DMS53 treated with DMSO at 0.1 percent for 48 hours (cell line): ENCODE data around the gene SHISA8.

Source experiments
- DNase-seq: peaks from one replicate; lab custom pipeline; 2025; ENCODE audit not compliant: unreplicated experiment; lab: John Stamatoyannopoulos, UW

Gene SHISA8

DNA sequence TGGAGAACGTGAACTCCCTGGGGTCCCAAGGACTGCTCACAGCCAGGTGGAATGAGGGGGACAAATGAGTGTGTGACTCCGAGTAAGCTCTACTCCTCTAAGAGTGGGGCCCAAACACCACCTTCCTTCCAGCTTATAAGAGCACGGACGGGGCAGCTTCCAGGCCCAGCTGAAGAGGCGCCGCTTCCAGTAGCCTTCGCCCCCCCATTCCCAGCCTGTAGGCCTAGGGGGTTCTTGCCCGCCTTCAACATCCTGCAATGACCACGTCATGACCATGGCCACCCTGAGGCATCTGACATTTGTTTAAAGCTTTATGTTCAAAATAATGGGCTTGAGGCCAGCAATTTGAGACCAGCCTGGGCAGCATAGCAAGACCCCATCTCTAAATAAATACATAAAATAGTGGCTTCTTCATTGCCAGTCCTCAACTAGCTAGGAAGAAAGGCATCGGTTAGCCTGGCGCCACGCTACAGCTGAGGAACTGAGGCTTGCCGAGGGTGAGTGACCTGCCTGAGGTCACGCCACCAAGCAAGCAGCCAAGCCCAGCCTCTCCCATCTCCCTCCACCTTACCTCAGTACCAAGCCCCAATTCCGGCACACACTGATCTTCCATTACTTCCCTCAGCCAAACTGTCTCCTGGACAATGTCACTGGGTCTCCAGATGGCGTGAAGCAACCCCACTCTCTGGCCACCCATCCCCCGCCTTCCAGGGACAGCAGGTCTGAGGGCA is 19.6 kb upstream of the SHISA8 start:
- DNase-seq = no peak

DNA sequence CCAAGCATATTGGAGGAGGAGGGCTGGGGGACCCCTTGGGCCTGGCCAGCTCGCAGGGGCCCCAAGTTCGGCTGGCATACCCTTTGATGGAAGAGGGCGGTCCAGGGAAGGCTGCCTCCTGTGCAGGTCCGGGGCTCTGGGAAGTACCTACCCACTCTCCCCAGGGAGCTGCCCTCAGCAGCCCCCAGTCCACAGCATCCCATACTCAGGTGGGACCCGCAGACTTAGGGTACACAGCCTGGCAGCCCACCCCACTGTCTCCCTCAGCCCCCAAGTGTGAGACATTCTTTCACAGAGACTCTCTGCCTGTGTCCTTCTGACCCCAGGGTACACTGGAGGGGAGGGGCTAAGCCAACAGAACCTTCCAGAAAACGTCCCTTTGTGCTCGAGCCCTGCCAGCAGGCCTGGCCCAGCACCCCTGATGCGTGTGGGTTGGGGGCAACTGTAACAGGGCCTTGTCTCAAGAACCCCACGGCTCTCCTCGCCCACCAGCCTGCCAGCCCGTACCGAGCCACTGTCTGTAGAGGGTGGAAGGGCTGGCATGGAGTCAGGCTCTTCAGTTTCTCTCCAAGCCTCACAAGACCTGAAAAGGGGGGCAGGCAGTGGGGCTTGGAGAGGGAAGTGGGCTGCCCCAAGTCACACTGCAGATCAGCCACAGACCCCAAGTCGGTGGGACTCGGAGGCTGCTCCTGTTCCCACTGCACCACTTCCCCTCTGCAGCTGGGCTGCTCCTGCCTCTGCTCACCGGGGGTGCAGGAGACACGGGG is 18.7 kb upstream of the SHISA8 start:
- DNase-seq = no peak

DNA sequence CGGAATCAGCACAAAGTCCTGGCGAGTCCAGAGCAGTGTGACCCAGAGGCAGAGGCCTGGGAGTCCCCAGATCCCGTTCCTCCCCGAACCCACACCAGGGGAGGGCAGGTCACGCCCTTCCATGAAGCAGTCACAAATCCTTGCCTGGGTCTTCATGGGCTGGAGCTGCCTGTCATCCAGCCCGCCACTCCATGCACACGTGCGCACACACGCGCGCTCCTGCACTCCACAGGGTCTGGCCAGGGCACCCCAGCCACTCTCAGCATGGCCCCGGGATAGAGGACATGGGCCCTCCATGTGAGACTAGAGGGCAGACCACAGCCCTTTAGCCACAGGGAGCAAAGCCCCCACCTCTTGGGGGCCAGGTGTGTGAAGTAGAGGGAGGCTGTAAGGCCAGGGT is 17.5 kb upstream of the SHISA8 start:
- DNase-seq = no peak

DNA sequence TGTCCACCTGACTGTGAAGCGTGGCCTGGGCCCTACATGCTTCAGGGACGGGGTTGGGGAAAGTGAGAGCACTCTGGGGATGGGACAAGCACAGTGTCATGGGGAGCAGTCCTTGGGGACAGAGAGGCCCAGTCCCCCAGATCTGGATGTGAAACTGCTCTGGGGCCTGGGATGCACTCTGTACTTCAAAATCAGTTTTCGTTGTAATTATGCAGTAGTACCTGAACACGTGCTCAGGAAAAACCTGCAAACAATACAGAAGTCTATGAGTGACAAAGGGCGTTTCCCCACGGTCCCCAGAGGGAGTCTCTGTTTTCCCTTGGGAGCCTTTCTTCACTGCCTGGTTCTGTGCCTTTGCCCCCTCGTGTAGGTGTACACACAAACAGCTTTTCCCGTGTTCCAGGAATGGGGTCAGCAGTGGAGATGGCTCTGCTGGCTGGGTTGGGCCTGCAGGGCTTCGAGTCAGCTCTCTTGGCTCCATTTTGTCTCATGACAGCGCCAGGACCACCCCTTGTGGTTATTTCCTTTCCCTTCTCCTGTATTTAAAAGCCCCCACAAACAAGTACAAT is 16.9 kb upstream of the SHISA8 start:
- DNase-seq = no peak

DNA sequence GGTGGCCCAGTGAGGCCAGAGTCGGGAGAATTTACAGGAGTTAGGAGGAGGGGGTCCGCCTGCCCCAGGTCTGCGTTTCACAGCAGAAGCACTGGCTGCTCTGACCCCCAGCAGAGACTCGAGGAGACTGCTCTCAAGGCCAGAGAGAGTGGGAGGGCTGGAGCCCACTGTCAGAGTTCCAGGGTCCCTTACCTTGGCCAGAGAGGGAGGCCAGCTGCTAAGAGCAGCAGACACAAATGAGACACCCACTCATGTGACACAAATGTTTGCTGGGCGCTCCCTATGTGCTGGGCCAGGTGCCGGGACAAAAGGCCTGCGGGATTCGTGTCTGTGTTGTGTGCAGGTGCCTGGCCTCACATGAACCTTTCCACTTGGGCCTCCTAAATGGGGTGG is 14.5 kb upstream of the SHISA8 start:
- DNase-seq = peak; percentile 23

DNA sequence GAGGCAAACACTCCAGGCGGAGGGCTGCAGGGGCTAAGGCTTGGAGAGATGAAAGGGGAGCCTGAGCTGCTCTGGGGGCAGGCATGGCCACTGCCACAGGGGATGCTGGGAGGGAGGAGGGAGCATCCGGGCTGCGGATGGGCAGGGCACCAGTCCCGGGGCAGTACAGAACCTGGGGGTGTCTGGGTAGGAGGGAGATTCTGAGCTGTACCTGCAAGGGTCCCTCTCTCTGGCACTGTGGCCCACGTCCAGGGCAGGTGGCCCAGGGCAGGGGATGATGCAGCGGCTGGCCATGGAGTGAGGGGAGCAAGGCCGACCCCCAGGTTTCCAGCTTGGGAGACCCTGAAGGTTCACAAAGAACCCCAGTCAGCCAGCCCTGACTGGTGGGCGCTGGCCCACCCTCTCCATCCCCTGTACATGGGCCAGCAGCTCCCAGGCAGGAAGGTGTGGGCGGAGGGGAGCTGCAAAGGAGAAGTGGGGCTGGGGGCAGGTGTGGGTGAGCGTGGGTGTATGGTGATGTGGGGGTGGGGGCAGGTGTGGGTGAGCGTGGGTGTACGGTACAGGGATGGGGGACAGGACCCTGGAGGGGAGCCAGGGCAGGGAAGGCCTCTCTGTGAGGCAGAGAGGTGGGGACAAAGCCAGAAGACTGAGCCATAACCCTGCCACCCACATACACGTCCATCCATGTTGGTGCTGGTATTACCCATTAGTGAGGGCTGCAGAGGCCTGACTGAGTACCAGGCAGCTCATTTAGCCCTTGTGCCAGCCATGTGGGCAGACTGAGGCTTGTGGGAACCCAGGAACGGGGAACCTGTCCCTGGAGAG is 13.9 kb upstream of the SHISA8 start:
- DNase-seq = no peak

DNA sequence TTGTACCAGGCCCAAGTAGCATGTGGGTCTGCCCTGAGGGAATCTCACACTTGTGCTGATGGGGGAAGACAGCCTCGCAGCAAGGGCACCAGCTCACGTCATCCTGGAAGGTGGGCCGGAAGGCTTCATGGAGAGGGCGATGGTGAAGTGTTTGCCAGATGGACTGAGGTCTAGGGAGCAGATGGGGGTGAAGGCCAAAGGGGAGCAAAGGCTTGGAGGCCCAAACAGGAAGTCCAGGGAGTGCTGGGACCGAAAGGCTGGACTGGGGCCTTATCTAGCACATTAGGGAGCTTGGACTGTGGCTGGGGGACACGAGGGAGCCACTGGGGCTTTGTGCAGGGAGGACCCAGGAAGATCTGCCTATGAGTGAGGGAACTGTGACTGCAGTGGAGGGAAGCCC is 12.9 kb upstream of the SHISA8 start:
- DNase-seq = no peak

DNA sequence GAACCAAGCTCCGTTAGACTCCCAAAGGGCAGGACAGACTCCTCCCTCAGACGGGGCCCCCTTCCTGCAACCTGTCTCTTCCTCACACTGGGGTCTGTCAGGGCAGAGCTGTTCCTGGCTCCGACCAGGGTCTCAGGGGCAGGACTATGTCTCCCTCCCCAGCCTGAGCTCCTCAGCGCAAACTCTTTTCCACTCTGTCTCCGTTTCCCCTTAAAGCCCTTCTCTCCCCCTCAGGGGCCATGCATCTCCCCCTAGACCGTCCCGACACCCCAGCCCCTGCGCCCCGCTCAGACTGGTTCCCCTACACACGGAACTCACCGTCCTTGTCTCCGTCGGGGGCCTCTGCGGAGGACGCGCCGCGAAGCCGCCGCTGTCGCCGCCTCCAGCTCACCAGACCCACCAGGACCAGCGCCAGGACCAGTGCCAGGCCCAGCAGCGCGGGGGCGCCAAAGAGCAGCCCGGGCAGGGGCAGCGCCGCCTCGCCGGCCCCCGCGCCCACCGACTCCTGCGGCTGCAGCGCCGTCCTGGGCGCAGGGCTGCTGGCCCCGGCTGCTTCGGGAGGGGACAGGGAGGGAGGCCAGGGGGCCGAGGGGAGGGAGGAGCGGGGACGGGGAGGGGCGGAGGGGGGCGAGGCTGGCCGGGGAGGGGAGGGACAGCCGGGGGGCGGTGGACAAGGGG is 11.0 kb upstream of the SHISA8 start:
- DNase-seq = peak; percentile 14

DNA sequence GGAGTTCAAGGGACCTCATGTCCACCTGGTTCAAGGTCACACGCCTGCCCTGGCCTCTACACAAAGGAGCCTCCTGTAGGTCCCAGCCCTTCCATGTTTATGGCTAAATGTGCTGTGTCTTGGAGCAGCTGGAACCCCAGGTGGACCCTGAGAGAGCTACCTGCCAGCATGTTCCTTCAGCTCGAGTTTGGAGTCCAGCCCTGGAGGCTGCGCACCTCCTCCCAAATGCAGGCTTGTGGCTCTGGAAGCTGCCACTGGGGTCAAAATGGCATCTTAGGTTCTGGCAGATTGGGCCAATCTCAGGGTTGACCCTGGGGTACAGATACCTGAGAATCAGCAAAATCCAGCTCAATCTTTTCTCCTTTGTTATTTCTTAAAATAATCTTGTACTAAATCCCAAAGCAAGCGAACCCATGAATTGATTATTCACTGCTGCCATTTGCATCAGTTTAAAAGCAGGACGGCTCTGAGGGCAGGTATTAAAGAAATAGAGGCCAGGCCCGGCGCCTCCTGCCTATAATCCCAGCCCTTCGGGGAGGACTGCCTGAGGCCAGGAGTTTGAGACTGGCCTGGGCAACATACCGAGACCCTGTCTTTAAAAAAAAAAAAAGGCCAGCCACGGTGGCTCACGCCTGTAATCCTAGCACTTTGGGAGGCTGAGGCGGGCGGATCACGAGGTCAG is 8.9 kb upstream of the SHISA8 start:
- DNase-seq = no peak

DNA sequence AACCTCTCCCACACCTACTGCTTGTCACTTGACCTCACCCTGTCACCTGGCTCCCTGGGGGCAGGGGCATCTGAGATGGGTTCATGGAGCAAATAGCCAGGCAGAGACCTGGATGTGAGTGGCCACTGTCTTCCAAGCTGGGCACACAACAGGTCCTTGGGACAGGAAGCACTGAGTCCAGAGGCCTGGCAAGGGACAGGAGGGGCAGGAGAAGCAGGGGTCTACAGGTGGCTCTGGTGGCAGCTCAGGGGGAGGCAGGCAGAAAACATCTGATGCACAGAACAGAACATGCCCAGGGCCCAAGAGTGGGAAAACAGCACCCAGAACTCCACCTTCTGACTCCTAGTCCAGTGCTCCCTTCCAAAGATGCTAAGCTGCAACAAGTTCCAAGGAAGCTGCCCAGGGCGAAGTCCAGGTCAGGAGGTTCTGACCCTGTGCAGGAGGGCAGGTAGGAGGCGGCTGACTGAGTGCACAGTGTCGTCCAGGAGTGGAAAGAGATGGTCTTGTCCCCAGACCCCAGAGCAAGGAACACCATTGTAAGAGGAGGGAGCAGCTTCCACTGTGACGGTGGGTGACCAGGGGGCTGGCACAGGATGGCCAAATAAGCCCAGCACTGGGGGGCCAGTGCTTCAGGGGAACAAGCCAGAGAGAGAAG is 8.2 kb upstream of the SHISA8 start:
- DNase-seq = no peak

DNA sequence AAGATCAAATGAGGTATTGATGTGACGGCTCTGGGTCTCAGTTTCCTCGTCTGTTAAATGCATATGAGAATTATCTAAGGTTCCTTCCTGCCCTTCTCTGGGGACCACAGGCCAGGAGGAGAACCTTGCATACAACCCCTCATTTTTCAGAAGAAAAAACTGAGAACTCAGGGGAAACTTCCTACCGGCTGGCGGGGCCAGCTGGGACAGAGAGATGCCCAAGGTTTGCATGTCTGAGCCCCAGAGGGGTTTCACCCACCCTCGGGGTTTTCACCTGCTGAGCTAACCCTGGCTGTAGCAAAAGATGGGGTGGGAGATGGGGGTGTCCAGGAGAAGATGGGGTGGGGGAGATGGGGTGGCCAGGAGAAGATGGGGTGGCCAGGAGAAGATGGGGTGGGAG is 7.5 kb upstream of the SHISA8 start:
- no peak for DNase-seq

DNA sequence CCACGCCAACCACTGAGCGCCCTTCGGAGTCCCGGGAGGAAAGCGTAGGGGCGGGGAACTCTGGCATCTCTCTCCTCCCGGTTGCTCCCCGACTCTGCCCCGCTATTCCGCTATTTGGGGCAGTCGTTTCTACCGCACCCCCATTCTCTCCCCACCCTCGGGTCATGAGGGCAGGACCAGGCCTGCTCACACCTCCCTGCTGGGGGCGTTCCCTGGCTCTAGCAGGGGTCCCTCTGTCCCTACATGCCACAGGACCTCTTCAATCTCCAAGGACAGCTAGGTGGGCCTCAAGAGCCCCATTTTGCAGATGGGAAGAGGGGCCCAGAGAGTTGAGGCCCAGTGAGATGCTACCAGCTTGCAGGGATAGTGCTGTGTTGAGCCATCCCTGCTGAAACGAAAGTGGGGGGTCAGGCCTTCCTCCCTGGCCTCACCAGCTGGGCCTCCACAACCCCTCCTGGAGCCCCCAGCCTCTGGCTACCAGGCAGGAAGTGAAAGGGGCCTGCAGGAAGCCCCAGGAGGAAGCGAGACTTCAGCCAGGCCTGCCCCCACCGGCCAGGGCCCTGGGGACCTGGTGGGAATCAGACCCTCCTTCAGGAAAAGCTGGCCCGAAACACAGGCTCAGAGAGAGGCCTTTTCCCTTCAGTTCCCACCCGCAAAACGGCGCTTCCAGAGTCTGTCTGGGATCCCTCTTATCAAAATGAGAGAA is 5.5 kb upstream of the SHISA8 start:
- no peak for DNase-seq

DNA sequence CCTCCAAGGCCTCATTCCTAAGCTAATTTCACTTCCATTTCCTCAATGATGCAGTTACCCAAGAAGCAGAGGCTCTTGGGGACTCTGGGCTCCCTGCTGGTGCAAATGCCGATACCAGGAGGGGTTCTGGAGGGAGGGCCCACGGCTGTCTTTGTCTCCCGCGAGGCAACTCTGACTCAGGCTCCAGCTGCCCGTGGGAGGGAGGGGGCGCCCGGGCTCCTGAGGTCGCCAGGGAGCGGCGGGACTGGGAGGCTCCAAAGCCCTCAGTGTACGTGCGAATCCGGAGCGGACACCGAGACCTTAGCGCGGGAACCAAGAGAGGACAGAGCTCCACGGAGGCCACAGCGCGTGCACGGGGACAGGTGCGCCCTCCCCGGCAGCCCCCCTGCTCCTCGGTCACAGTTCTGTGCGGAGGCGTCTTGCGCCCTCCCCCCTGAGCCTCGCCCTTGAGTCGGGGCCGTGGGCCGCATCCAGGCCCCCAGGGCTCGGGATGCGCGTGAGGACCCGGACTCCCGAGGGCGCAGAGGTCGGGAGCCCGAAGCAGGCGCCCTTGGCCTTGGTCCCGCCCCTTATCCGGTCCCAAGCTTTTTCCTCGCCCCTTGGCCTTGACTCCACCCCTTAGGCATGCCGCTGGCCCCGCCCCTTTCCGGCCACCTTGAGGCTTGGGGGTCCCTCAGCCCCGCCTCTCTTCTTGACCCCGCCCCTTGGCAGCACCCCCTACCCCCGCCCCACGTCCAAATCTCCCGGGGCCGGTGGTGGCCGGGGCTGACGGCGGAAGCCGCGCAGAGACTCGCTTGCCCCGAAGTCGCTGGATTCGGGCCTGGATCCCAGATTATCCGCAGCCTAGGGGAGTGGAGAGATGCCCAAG is 4.7 kb upstream of the SHISA8 start:
- DNase-seq = no peak

DNA sequence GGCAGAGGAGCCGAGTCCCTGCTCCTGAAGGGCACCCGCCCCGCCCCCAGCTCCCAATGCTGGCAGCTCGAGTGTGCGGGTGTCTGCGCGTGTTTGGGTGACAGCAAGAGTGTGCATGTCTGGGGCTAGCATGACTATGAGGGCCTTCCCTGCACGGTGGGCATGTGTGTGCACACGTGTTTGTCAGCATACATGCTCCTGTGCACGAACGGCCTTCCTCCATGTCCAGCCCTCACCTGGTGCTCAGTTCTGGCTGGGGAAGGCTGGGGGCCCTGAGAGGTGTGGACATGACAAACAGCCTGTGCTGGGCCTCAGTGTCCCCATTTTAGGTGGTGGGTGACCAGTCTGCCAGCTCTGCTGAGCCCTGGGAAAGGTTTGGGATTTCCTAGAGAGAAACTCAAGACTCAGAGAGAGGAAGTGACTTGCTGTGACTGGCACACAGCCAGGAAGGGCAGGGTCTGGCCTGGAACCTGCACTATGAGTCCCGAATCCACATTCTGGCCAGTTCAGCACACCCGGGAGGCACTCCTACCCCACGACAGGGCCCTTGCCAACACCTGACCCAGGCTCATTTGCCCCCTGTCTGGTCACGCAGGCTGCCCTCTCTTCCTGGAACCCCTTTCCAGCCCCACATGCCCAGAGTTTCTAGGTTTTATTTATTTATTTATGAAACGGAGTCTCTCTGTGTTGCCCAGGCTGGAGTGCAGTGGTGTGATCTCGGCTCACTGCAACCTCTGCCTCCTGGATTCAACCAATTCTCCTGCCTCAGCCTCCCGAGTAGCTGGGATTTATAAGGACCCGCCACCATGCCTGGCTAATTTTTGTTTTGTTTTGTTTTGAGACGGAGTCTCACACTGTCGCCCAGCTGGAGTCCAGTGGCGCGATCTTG is 3.3 kb upstream of the SHISA8 start:
- no peak for DNase-seq

DNA sequence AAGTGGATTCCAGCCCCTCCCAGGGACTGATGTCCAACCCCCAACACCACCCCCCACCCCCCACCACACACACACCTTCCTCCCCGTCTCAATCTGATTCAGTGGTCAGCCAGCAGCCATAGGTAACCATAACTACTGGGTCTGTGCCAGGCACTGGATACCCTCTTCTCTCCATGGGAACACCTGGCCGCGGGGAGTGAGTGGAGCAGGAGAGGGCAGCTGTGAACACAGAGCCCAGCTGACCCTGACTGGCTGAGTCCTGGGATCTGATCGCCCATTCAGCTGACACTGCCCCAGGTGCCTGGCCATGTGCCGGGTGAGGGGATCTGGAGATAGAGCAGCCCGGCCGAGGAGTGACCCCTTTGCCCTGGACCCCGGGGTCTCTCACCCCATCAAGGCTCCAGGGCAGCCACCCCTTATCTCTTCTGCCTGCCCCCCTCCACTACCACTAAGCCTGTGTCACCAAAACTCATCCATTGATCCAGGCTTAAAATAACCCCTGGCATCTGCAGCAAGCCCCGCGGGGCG is 2.6 kb upstream of the SHISA8 start:
- DNase-seq = peak; percentile 41

DNA sequence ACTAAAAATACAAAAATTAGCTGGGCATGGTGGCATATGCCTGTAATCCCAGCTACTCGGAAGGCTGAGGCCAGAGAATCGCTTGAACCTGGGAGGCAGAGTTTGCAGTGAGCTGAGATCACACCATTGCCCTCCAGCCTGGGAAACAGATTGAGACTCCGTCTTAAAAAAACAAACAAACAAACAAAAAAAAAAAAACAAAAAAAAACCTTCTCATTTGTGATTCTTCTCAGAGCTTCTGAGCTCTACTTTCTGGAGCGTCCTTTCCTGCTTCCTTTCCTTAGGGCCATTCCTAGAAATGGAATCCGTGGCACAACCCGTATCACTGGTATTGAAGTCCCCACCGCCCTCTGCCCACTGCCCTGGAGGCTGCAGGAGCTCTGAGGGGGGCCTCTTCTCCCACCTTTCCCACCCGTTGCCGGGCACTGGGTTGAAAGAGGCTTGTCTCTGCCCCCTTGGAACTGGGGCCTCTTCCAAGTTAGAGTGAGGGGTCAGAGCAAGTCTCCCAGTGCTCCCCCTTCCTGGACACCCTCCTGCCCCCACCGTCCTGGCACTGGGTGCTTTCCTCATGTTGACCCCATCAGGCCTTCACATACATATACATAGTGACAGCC is 2.0 kb upstream of the SHISA8 start:
- no peak for DNase-seq
